ENCODE data around the gene LRRC17. TPM values are rescaled to one million over a fixed set of nuclear protein-coding genes. Genes with fewer than 3 reads are reported as not detected.

The LRRC17 gene
- polyA plus RNA-seq, 1 donor from 2014 or later = 6.7 TPM

- Histone ChIP-seq H3K9me2 (ENCODE audit: insufficient read depth, low read length) (no peaks in the 10 kb centered on the region), H3K4me3 (ENCODE audit: low read length) (no peak overlapping the region), H3F3A (ENCODE audit: insufficient read depth, low read length, poor library complexity, severe bottlenecking) (no peaks in the 10 kb centered on the region), H4K20me1 (ENCODE audit: insufficient read depth) (no peaks in the 10 kb centered on the region), H3K27me3 (ENCODE audit: insufficient read depth, low read depth, low read length) (no peaks in the 10 kb centered on the region), H3K9me3 (ENCODE audit: low read length) (no peaks in the 10 kb centered on the region), H3K79me2 (replicated peaks; ENCODE audit: insufficient read depth, low read length) (no peaks in the 10 kb centered on the region), H3K27ac (ENCODE audit: low read length) (no peak overlapping the region), H3K36me3 (ENCODE audit: insufficient read depth, low read length) (no peaks in the 10 kb centered on the region), H3K4me2 (ENCODE audit: low read length) (no peak overlapping the region), H3K9ac (ENCODE audit: low read length) (no peak overlapping the region), H2AFZ (ENCODE audit: low read depth, low read length) (no peak overlapping the region)
- TF ChIP-seq TAF1 (IDR thresholded peaks at IDR 0.05; ENCODE audit: low read depth) = no peak
- TF ChIP-seq SMC3 (conservative IDR thresholded peaks at IDR 0.05; ENCODE audit: poor library complexity) = no peak
Measured at GRCh38 chr7:102988631-102989560, 76.1 kb downstream of the LRRC17 start.

GRCh38 chr7:102990642-102991041 is 77.8 kb downstream of the LRRC17 start:
- Histone ChIP-seq H3K79me2 (replicated peaks; ENCODE audit: insufficient read depth, low read length) (no peaks in the 10 kb centered on the region), H4K20me1 (ENCODE audit: insufficient read depth) (no peaks in the 10 kb centered on the region), H3K4me3 (ENCODE audit: low read length) (no peak overlapping the region), H3K4me2 (ENCODE audit: low read length) (no peak overlapping the region), H3K9me3 (ENCODE audit: low read length) (no peaks in the 10 kb centered on the region), H3K36me3 (ENCODE audit: insufficient read depth, low read length) (no peaks in the 10 kb centered on the region), H2AFZ (ENCODE audit: low read depth, low read length) (no peak overlapping the region), H3K27me3 (ENCODE audit: insufficient read depth, low read depth, low read length) (no peaks in the 10 kb centered on the region), H3K9ac (ENCODE audit: low read length) (no peak overlapping the region), H3K9me2 (ENCODE audit: insufficient read depth, low read length) (no peaks in the 10 kb centered on the region), H3K27ac (ENCODE audit: low read length) (no peak overlapping the region), H3F3A (ENCODE audit: insufficient read depth, low read length, poor library complexity, severe bottlenecking) (no peaks in the 10 kb centered on the region)
- TF ChIP-seq CTCF (IDR thresholded peaks at IDR 0.05; ENCODE audit: poor library complexity, severe bottlenecking) (no peak), TAF1 (IDR thresholded peaks at IDR 0.05; ENCODE audit: low read depth) (no peak), POLR2AphosphoS5 (IDR thresholded peaks at IDR 0.05) (no peak), SMC3 (conservative IDR thresholded peaks at IDR 0.05; ENCODE audit: poor library complexity) (no peak), REST (IDR thresholded peaks at IDR 0.05; ENCODE audit: borderline replicate concordance) (no peak), RAD21 (conservative IDR thresholded peaks at IDR 0.05) (no peak)

- H3K4me3 ChIP-seq (ENCODE audit: low read length) = no peak overlapping the region
- no peak overlapping the region for H3K27ac ChIP-seq (ENCODE audit: low read length)
- H3K9ac ChIP-seq (ENCODE audit: low read length) = no peak overlapping the region
- H4K20me1 ChIP-seq (ENCODE audit: insufficient read depth) = no peaks in the 10 kb centered on the region
- H3K27me3 ChIP-seq (ENCODE audit: insufficient read depth, low read depth, low read length) = no peaks in the 10 kb centered on the region
- no peaks in the 10 kb centered on the region for H3F3A ChIP-seq (ENCODE audit: insufficient read depth, low read length, poor library complexity, severe bottlenecking)
- H3K4me2 ChIP-seq (ENCODE audit: low read length) = no peak overlapping the region
- TF ChIP-seq EZH2 (IDR thresholded peaks at IDR 0.05; ENCODE audit: borderline replicate concordance, insufficient read depth, low read length, poor library complexity, severe bottlenecking) = no peak
- no peak for TF ChIP-seq MXI1 (conservative IDR thresholded peaks at IDR 0.05; ENCODE audit: poor library complexity, severe bottlenecking)
- no peak for TF ChIP-seq SMC3 (conservative IDR thresholded peaks at IDR 0.05; ENCODE audit: poor library complexity)
- TF ChIP-seq CTCF (IDR thresholded peaks at IDR 0.05; ENCODE audit: poor library complexity, severe bottlenecking) = no peak
- no peak for TF ChIP-seq TAF1 (IDR thresholded peaks at IDR 0.05; ENCODE audit: low read depth)
- no peaks in the 10 kb centered on the region for H3K9me3 ChIP-seq (ENCODE audit: low read length)
- no peaks in the 10 kb centered on the region for H3K9me2 ChIP-seq (ENCODE audit: insufficient read depth, low read length)
- no peaks in the 10 kb centered on the region for H3K79me2 ChIP-seq (replicated peaks; ENCODE audit: insufficient read depth, low read length)
- no peak overlapping the region for H2AFZ ChIP-seq (ENCODE audit: low read depth, low read length)
- no peaks in the 10 kb centered on the region for H3K36me3 ChIP-seq (ENCODE audit: insufficient read depth, low read length)
Measured at GRCh38 chr7:102991077-102991539, 78.3 kb downstream of the LRRC17 start.

All from neural cell (in vitro differentiated cells).